GM12891 (cell line): ENCODE data around the gene SNAI3.

ENCODE experiments used
- PAX5 ChIP-seq: IDR thresholded peaks from 2 replicates; pipeline ENCODE4 v1.6.1; 2011; ENCODE audit warnings: low read length, moderate library complexity, mild to moderate bottlenecking; ENCODE audit not compliant: insufficient read depth, severe bottlenecking
- POLR2A ChIP-seq: IDR thresholded peaks from 2 replicates; pipeline ENCODE4 v1.6.1; 2011; ENCODE audit warnings: low read depth, low read length, control low read depth
- POLR2AphosphoS5 ChIP-seq: IDR thresholded peaks from 2 replicates; pipeline ENCODE4 v1.6.1; 2011; ENCODE audit warnings: low read depth, low read length, control low read depth
- POU2F2 ChIP-seq: IDR thresholded peaks from 2 replicates; pipeline ENCODE4 v1.6.1; 2011; ENCODE audit warnings: low read depth, mild to moderate bottlenecking, control low read depth, low read length, moderate library complexity
- SPI1 ChIP-seq: IDR thresholded peaks from 2 replicates; pipeline ENCODE4 v1.6.1; 2011; ENCODE audit warnings: low read depth, low read length, control low read depth
- TAF1 ChIP-seq: IDR thresholded peaks from 2 replicates; pipeline ENCODE4 v1.6.1; 2011; ENCODE audit warnings: low read depth, low read length, control low read depth

DNA sequence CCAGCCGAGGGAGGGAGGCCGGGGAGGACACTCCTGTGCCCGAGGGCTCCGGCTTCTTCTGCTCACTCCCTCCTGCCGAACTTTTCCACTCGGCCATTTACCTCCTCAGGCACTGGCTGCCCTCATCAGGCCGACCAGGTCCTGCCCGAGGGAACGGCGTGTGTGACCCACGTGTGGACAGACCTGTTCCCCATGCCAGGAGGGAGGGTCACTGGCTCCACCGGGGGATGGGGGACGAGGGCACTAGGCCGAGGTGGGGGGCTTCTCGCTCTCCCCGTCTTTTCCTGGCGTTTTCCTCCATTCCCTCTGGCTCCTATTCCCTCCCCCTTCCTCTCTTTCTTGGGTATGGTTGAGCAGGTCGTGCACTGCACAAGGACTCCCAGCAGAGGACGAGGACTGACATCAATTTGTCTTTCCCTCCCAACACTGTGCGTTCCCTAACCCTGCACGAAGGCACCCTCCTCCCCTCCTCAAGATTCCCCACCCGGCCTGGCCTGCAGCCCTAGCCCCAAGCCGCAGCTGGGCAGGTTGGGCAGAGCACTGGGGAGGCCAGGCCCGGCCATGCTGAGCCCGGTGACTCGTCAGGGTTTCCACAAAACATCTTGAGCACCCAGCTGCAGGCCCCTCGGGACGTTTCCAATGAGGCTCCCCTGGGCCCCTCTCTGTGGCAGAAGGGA is 51.2 kb downstream of the SNAI3 start:
- no peak for TF ChIP-seq POLR2A
- TF ChIP-seq SPI1: no peak
- no peak for TF ChIP-seq POLR2AphosphoS5
- no peak for TF ChIP-seq TAF1
- no peak for TF ChIP-seq PAX5
- TF ChIP-seq POU2F2: no peak
